Activated T-helper 1 cell treated with anti-CD3 and anti-CD28 coated beads, Interleukin-2, amount 50 U/mL, for 16 hours (primary cell): ENCODE results near the gene POLL.

Source experiments
- DNase-seq, 2 donors: peaks; one replicate each; pipeline ENCODE4 v3.0.0-alpha.2; 2020; ENCODE audit warnings: low read depth in 1 of 2, low spot score in 1 of 2

Gene POLL

GRCh38 chr10:101560298-101561067, 27.6 kb downstream of the POLL start:
- no peak for DNase-seq

- no peak for DNase-seq
Measured at GRCh38 chr10:101559596-101560297, 28.3 kb downstream of the POLL start.

- DNase-seq, result no peak
Measured at GRCh38 chr10:101558671-101559595, 29.1 kb downstream of the POLL start.

- DNase-seq, result no peak
Measured at GRCh38 chr10:101558204-101558603, 29.9 kb downstream of the POLL start.

- DNase-seq, result no peak
Measured at GRCh38 chr10:101557541-101557940, 30.5 kb downstream of the POLL start.

GRCh38 chr10:101552442-101552841, 35.6 kb downstream of the POLL start:
- DNase-seq, result no peak

- no peak for DNase-seq
Measured at GRCh38 chr10:101550965-101551364, 37.1 kb downstream of the POLL start.

- DNase-seq, result no peak
Measured at GRCh38 chr10:101545898-101546297, 42.2 kb downstream of the POLL start.

GRCh38 chr10:101538446-101538845, 49.6 kb downstream of the POLL start:
- no peak for DNase-seq

- no peak for DNase-seq
Measured at GRCh38 chr10:101536800-101537199, 51.3 kb downstream of the POLL start.

- no peak for DNase-seq
Measured at GRCh38 chr10:101535949-101536348, 52.1 kb downstream of the POLL start.

- DNase-seq, result no peak
Measured at GRCh38 chr10:101529725-101530553, 58.1 kb downstream of the POLL start.

GRCh38 chr10:101529207-101529606, 58.9 kb downstream of the POLL start:
- DNase-seq, result no peak
